Measurements from ENCODE around the gene CSHL1. TPM values are rescaled to one million over a fixed set of nuclear protein-coding genes. Genes with fewer than 3 reads are reported as not detected.
"Not testable (repeated sequence)": the region's sequence is repeated elsewhere in the genome, so short reads cannot be mapped to it uniquely, and the experiment has no call there.

The CSHL1 gene
- total and polyA plus RNA-seq, 2 donors (not counting 1 experiment from before 2014, with no cell fraction given): not detected

GRCh38 chr17:63874061-63874626, 36.9 kb downstream of the CSHL1 start:
- intact Hi-C loops (cut with micrococcal nuclease); POLR2A ChIA-PET; H3K27me3 Mint-ChIP-seq; H3K9me3 Mint-ChIP-seq (ENCODE audit: insufficient read depth); H3K27ac Mint-ChIP-seq; DNase-seq; H3K27ac ChIP-seq (ENCODE audit: low read length in 2 of 2); H3K9ac ChIP-seq (ENCODE audit: low read length); H3K4me2 ChIP-seq (replicated peaks; ENCODE audit: low read depth, low read length, poor library complexity, severe bottlenecking); H3K4me1 ChIP-seq (ENCODE audit: control insufficient read depth in 2 of 2, insufficient read depth in 2 of 2, low read length in 2 of 2); H3K27me3 ChIP-seq (replicated peaks in 1 of 4; ENCODE audit: control extremely low read depth in 1 of 4, control insufficient read depth in 3 of 4, insufficient read depth in 4 of 4, low read length in 3 of 4); ATAC-seq (ENCODE audit: low read depth); H3K36me3 ChIP-seq (replicated peaks in 1 of 2; ENCODE audit: control extremely low read depth in 1 of 2, control insufficient read depth in 1 of 2, extremely low read depth in 1 of 2, insufficient read depth in 2 of 2, low read length in 1 of 2); H3K4me3 ChIP-seq (ENCODE audit: control extremely low read depth in 1 of 5, extremely low read depth in 1 of 5, insufficient read depth in 1 of 5, low read depth in 2 of 5, low read length in 4 of 5); CTCF ChIA-PET; H2AFZ ChIP-seq (ENCODE audit: insufficient read depth, low read depth, low read length, poor library complexity, severe bottlenecking); H3K4me3 Mint-ChIP-seq; H3K79me2 ChIP-seq (ENCODE audit: control insufficient read depth, insufficient read depth, low read length); H3K9me3 ChIP-seq (ENCODE audit: control extremely low read depth in 1 of 3, control insufficient read depth in 2 of 3, insufficient read depth in 1 of 3, low read length in 2 of 3); H4K20me1 ChIP-seq (ENCODE audit: control insufficient read depth, insufficient read depth, low read length, poor library complexity, severe bottlenecking): not testable (repeated sequence)
- WGBS (ENCODE audit: insufficient coverage): 65% methylated on average over 3 of the region's 8 CpGs
- H3K4me1 Mint-ChIP-seq: peaks cover 10% of the 10 kb centered on the region

GRCh38 chr17:63873577-63873976, 37.5 kb downstream of the CSHL1 start, which contains the start of gene CSH2:
CSH2 (minus strand) TSS chr17:63873677; CDS start chr17:63873614, 63 bp downstream.
- H3K9ac ChIP-seq (ENCODE audit: low read length); H3K4me1 Mint-ChIP-seq; H3K27me3 Mint-ChIP-seq; H3K27me3 ChIP-seq (replicated peaks in 1 of 4; ENCODE audit: control extremely low read depth in 1 of 4, control insufficient read depth in 3 of 4, insufficient read depth in 4 of 4, low read length in 3 of 4); H4K20me1 ChIP-seq (ENCODE audit: control insufficient read depth, insufficient read depth, low read length, poor library complexity, severe bottlenecking); H3K27ac Mint-ChIP-seq; intact Hi-C loops (cut with micrococcal nuclease); DNase-seq; CTCF ChIA-PET; H3K9me3 Mint-ChIP-seq (ENCODE audit: insufficient read depth); H3K36me3 ChIP-seq (replicated peaks in 1 of 2; ENCODE audit: control extremely low read depth in 1 of 2, control insufficient read depth in 1 of 2, extremely low read depth in 1 of 2, insufficient read depth in 2 of 2, low read length in 1 of 2); H3K4me1 ChIP-seq (ENCODE audit: control insufficient read depth in 2 of 2, insufficient read depth in 2 of 2, low read length in 2 of 2); H3K4me3 ChIP-seq (ENCODE audit: control extremely low read depth in 1 of 5, extremely low read depth in 1 of 5, insufficient read depth in 1 of 5, low read depth in 2 of 5, low read length in 4 of 5); POLR2A ChIA-PET; H3K9me3 ChIP-seq (ENCODE audit: control extremely low read depth in 1 of 3, control insufficient read depth in 2 of 3, insufficient read depth in 1 of 3, low read length in 2 of 3); H3K27ac ChIP-seq (ENCODE audit: low read length in 2 of 2); H3K4me2 ChIP-seq (replicated peaks; ENCODE audit: low read depth, low read length, poor library complexity, severe bottlenecking); ATAC-seq (ENCODE audit: low read depth); H3K4me3 Mint-ChIP-seq; H3K79me2 ChIP-seq (ENCODE audit: control insufficient read depth, insufficient read depth, low read length); H2AFZ ChIP-seq (ENCODE audit: insufficient read depth, low read depth, low read length, poor library complexity, severe bottlenecking): not testable (repeated sequence)
- WGBS (ENCODE audit: insufficient coverage): no CpG with 5 or more reads among the region's 7 CpGs

GRCh38 chr17:63871646-63872365, 39.3 kb downstream of the CSHL1 start:
- H3K4me1 Mint-ChIP-seq; H3K27ac ChIP-seq (ENCODE audit: low read length in 2 of 2); DNase-seq; H3K9ac ChIP-seq (ENCODE audit: low read length); H3K36me3 ChIP-seq (replicated peaks in 1 of 2; ENCODE audit: control extremely low read depth in 1 of 2, control insufficient read depth in 1 of 2, extremely low read depth in 1 of 2, insufficient read depth in 2 of 2, low read length in 1 of 2); H3K4me1 ChIP-seq (ENCODE audit: control insufficient read depth in 2 of 2, insufficient read depth in 2 of 2, low read length in 2 of 2); H3K9me3 ChIP-seq (ENCODE audit: control extremely low read depth in 1 of 3, control insufficient read depth in 2 of 3, insufficient read depth in 1 of 3, low read length in 2 of 3); H3K27me3 ChIP-seq (replicated peaks in 1 of 4; ENCODE audit: control extremely low read depth in 1 of 4, control insufficient read depth in 3 of 4, insufficient read depth in 4 of 4, low read length in 3 of 4); H3K4me2 ChIP-seq (replicated peaks; ENCODE audit: low read depth, low read length, poor library complexity, severe bottlenecking); H2AFZ ChIP-seq (ENCODE audit: insufficient read depth, low read depth, low read length, poor library complexity, severe bottlenecking); POLR2A ChIA-PET; H3K4me3 ChIP-seq (ENCODE audit: control extremely low read depth in 1 of 5, extremely low read depth in 1 of 5, insufficient read depth in 1 of 5, low read depth in 2 of 5, low read length in 4 of 5); ATAC-seq (ENCODE audit: low read depth); H3K4me3 Mint-ChIP-seq; H4K20me1 ChIP-seq (ENCODE audit: control insufficient read depth, insufficient read depth, low read length, poor library complexity, severe bottlenecking); H3K79me2 ChIP-seq (ENCODE audit: control insufficient read depth, insufficient read depth, low read length); H3K9me3 Mint-ChIP-seq (ENCODE audit: insufficient read depth); H3K27ac Mint-ChIP-seq; intact Hi-C loops (cut with micrococcal nuclease); CTCF ChIA-PET; H3K27me3 Mint-ChIP-seq: not testable (repeated sequence)
- WGBS (ENCODE audit: insufficient coverage): 100% methylated on average over 1 of the region's 15 CpGs

GRCh38 chr17:63870292-63870665, 40.8 kb downstream of the CSHL1 start:
- H3K4me3 ChIP-seq (ENCODE audit: control extremely low read depth in 1 of 5, extremely low read depth in 1 of 5, insufficient read depth in 1 of 5, low read depth in 2 of 5, low read length in 4 of 5); H3K4me1 ChIP-seq (ENCODE audit: control insufficient read depth in 2 of 2, insufficient read depth in 2 of 2, low read length in 2 of 2); H4K20me1 ChIP-seq (ENCODE audit: control insufficient read depth, insufficient read depth, low read length, poor library complexity, severe bottlenecking); H3K79me2 ChIP-seq (ENCODE audit: control insufficient read depth, insufficient read depth, low read length); H3K9me3 ChIP-seq (ENCODE audit: control extremely low read depth in 1 of 3, control insufficient read depth in 2 of 3, insufficient read depth in 1 of 3, low read length in 2 of 3); H3K36me3 ChIP-seq (replicated peaks in 1 of 2; ENCODE audit: control extremely low read depth in 1 of 2, control insufficient read depth in 1 of 2, extremely low read depth in 1 of 2, insufficient read depth in 2 of 2, low read length in 1 of 2); H3K4me1 Mint-ChIP-seq; H3K4me3 Mint-ChIP-seq; intact Hi-C loops (cut with micrococcal nuclease); H3K27ac ChIP-seq (ENCODE audit: low read length in 2 of 2); H3K27me3 ChIP-seq (replicated peaks in 1 of 4; ENCODE audit: control extremely low read depth in 1 of 4, control insufficient read depth in 3 of 4, insufficient read depth in 4 of 4, low read length in 3 of 4); H2AFZ ChIP-seq (ENCODE audit: insufficient read depth, low read depth, low read length, poor library complexity, severe bottlenecking); H3K9ac ChIP-seq (ENCODE audit: low read length); ATAC-seq (ENCODE audit: low read depth); H3K27me3 Mint-ChIP-seq; POLR2A ChIA-PET; DNase-seq; H3K4me2 ChIP-seq (replicated peaks; ENCODE audit: low read depth, low read length, poor library complexity, severe bottlenecking); H3K9me3 Mint-ChIP-seq (ENCODE audit: insufficient read depth); H3K27ac Mint-ChIP-seq: not testable (repeated sequence)
- WGBS (ENCODE audit: insufficient coverage): no CpG with 5 or more reads among the region's 4 CpGs
- CTCF ChIA-PET: interaction anchor here (1.0 kb wide), 1 partner anchor 21 kb away, joined by 3 read pairs; no protein-coding TSS in a partner anchor
